ENCODE measurements around the gene IGF2BP3.

IGF2BP3 gene

GRCh38 chr7:23396222-23397015 lies 73.9 kb downstream of the IGF2BP3 start:
- no peak overlapping the region for H3K9ac ChIP-seq (ENCODE audit: low read depth, low read length)
- H3K4me3 ChIP-seq (ENCODE audit: low read depth, low read length) = no peak overlapping the region
- no peaks in the 10 kb centered on the region for H3K27me3 ChIP-seq (ENCODE audit: control insufficient read depth, insufficient read depth, low read length)
- H3K27ac ChIP-seq (ENCODE audit: low read depth, low read length) = no peak overlapping the region
- no peaks in the 10 kb centered on the region for H3K4me1 ChIP-seq (ENCODE audit: control insufficient read depth, insufficient read depth, low read length)
- H3K36me3 ChIP-seq (ENCODE audit: control insufficient read depth, insufficient read depth, low read length) = peaks cover 76% of the 10 kb centered on the region
- H3K9me3 ChIP-seq (ENCODE audit: control insufficient read depth, insufficient read depth, low read length) = no peaks in the 10 kb centered on the region

- no peak overlapping the region for H3K9ac ChIP-seq (ENCODE audit: low read depth, low read length)
These were observed 75.7 kb downstream of the IGF2BP3 start for GRCh38 chr7:23394488-23395171.

GRCh38 chr7:23393636-23394035 lies 76.7 kb downstream of the IGF2BP3 start:
- H3K27me3 ChIP-seq (ENCODE audit: control insufficient read depth, insufficient read depth, low read length) = no peaks in the 10 kb centered on the region
- peaks cover 77% of the 10 kb centered on the region for H3K36me3 ChIP-seq (ENCODE audit: control insufficient read depth, insufficient read depth, low read length)
- H3K4me3 ChIP-seq (ENCODE audit: low read depth, low read length) = no peak overlapping the region
- no peaks in the 10 kb centered on the region for H3K4me1 ChIP-seq (ENCODE audit: control insufficient read depth, insufficient read depth, low read length)
- H3K27ac ChIP-seq (ENCODE audit: low read depth, low read length) = no peak overlapping the region
- no peak overlapping the region for H3K9ac ChIP-seq (ENCODE audit: low read depth, low read length)
- H3K9me3 ChIP-seq (ENCODE audit: control insufficient read depth, insufficient read depth, low read length) = no peaks in the 10 kb centered on the region

More at GRCh38 chr7:23394488-23395171, 75.7 kb downstream of the IGF2BP3 start:
- Histone ChIP-seq H3K27ac (ENCODE audit: low read depth, low read length) (no peak overlapping the region), H3K4me3 (ENCODE audit: low read depth, low read length) (no peak overlapping the region), H3K9me3 (ENCODE audit: control insufficient read depth, insufficient read depth, low read length) (no peaks in the 10 kb centered on the region), H3K4me1 (ENCODE audit: control insufficient read depth, insufficient read depth, low read length) (no peaks in the 10 kb centered on the region), H3K27me3 (ENCODE audit: control insufficient read depth, insufficient read depth, low read length) (no peaks in the 10 kb centered on the region), H3K36me3 (ENCODE audit: control insufficient read depth, insufficient read depth, low read length) (peaks cover 72% of the 10 kb centered on the region)

GRCh38 chr7:23389701-23390100 lies 80.6 kb downstream of the IGF2BP3 start:
- Histone ChIP-seq H3K9me3 (ENCODE audit: control insufficient read depth, insufficient read depth, low read length) (no peaks in the 10 kb centered on the region), H3K4me1 (ENCODE audit: control insufficient read depth, insufficient read depth, low read length) (no peaks in the 10 kb centered on the region), H3K27ac (ENCODE audit: low read depth, low read length) (no peak overlapping the region), H3K27me3 (ENCODE audit: control insufficient read depth, insufficient read depth, low read length) (no peaks in the 10 kb centered on the region), H3K4me3 (ENCODE audit: low read depth, low read length) (no peak overlapping the region), H3K36me3 (ENCODE audit: control insufficient read depth, insufficient read depth, low read length) (peaks cover 80% of the 10 kb centered on the region), H3K9ac (ENCODE audit: low read depth, low read length) (no peak overlapping the region)

GRCh38 chr7:23387583-23387982 lies 82.7 kb downstream of the IGF2BP3 start:
- Histone ChIP-seq H3K4me1 (ENCODE audit: control insufficient read depth, insufficient read depth, low read length) (no peaks in the 10 kb centered on the region), H3K27ac (ENCODE audit: low read depth, low read length) (no peak overlapping the region), H3K36me3 (ENCODE audit: control insufficient read depth, insufficient read depth, low read length) (peaks cover 76% of the 10 kb centered on the region), H3K4me3 (ENCODE audit: low read depth, low read length) (no peak overlapping the region), H3K9me3 (ENCODE audit: control insufficient read depth, insufficient read depth, low read length) (no peaks in the 10 kb centered on the region), H3K27me3 (ENCODE audit: control insufficient read depth, insufficient read depth, low read length) (no peaks in the 10 kb centered on the region), H3K9ac (ENCODE audit: low read depth, low read length) (no peak overlapping the region)

- no peaks in the 10 kb centered on the region for H3K4me1 ChIP-seq (ENCODE audit: control insufficient read depth, insufficient read depth, low read length)
- peaks cover 70% of the 10 kb centered on the region for H3K36me3 ChIP-seq (ENCODE audit: control insufficient read depth, insufficient read depth, low read length)
- H3K9me3 ChIP-seq (ENCODE audit: control insufficient read depth, insufficient read depth, low read length) = no peaks in the 10 kb centered on the region
- H3K4me3 ChIP-seq (ENCODE audit: low read depth, low read length) = no peak overlapping the region
- no peaks in the 10 kb centered on the region for H3K27me3 ChIP-seq (ENCODE audit: control insufficient read depth, insufficient read depth, low read length)
- no peak overlapping the region for H3K27ac ChIP-seq (ENCODE audit: low read depth, low read length)
- no peak overlapping the region for H3K9ac ChIP-seq (ENCODE audit: low read depth, low read length)
These were observed 85.2 kb downstream of the IGF2BP3 start for GRCh38 chr7:23385140-23385539.

- Histone ChIP-seq H3K27me3 (ENCODE audit: control insufficient read depth, insufficient read depth, low read length) (no peaks in the 10 kb centered on the region), H3K9me3 (ENCODE audit: control insufficient read depth, insufficient read depth, low read length) (no peaks in the 10 kb centered on the region), H3K4me1 (ENCODE audit: control insufficient read depth, insufficient read depth, low read length) (no peaks in the 10 kb centered on the region), H3K9ac (ENCODE audit: low read depth, low read length) (no peak overlapping the region), H3K36me3 (ENCODE audit: control insufficient read depth, insufficient read depth, low read length) (peaks cover 64% of the 10 kb centered on the region), H3K27ac (ENCODE audit: low read depth, low read length) (no peak overlapping the region), H3K4me3 (ENCODE audit: low read depth, low read length) (no peak overlapping the region)
These were observed 87.1 kb downstream of the IGF2BP3 start for GRCh38 chr7:23383225-23383624.

GRCh38 chr7:23380961-23381360 lies 89.3 kb downstream of the IGF2BP3 start:
- no peak overlapping the region for H3K4me3 ChIP-seq (ENCODE audit: low read depth, low read length)
- peaks cover 49% of the 10 kb centered on the region for H3K36me3 ChIP-seq (ENCODE audit: control insufficient read depth, insufficient read depth, low read length)
- no peak overlapping the region for H3K27ac ChIP-seq (ENCODE audit: low read depth, low read length)
- H3K9me3 ChIP-seq (ENCODE audit: control insufficient read depth, insufficient read depth, low read length) = no peaks in the 10 kb centered on the region
- H3K27me3 ChIP-seq (ENCODE audit: control insufficient read depth, insufficient read depth, low read length) = no peaks in the 10 kb centered on the region
- 0 out of 2 replicates have a peak, but pooled peaks cover 4% of the 10 kb centered on the region for H3K4me1 ChIP-seq (ENCODE audit: control insufficient read depth, insufficient read depth, low read length)
- no peak overlapping the region for H3K9ac ChIP-seq (ENCODE audit: low read depth, low read length)

GRCh38 chr7:23380556-23380955 lies 89.7 kb downstream of the IGF2BP3 start:
- Histone ChIP-seq H3K4me1 (ENCODE audit: control insufficient read depth, insufficient read depth, low read length) (0 out of 2 replicates have a peak, but pooled peaks cover 4% of the 10 kb centered on the region), H3K27ac (ENCODE audit: low read depth, low read length) (no peak overlapping the region), H3K27me3 (ENCODE audit: control insufficient read depth, insufficient read depth, low read length) (no peaks in the 10 kb centered on the region), H3K4me3 (ENCODE audit: low read depth, low read length) (no peak overlapping the region), H3K9ac (ENCODE audit: low read depth, low read length) (no peak overlapping the region), H3K36me3 (ENCODE audit: control insufficient read depth, insufficient read depth, low read length) (peaks cover 49% of the 10 kb centered on the region), H3K9me3 (ENCODE audit: control insufficient read depth, insufficient read depth, low read length) (no peaks in the 10 kb centered on the region)

- H3K27ac ChIP-seq (ENCODE audit: low read depth, low read length) = no peak overlapping the region
- no peak overlapping the region for H3K4me3 ChIP-seq (ENCODE audit: low read depth, low read length)
- H3K36me3 ChIP-seq (ENCODE audit: control insufficient read depth, insufficient read depth, low read length) = peaks cover 47% of the 10 kb centered on the region
- no peak overlapping the region for H3K9ac ChIP-seq (ENCODE audit: low read depth, low read length)
- H3K9me3 ChIP-seq (ENCODE audit: control insufficient read depth, insufficient read depth, low read length) = no peaks in the 10 kb centered on the region
- no peaks in the 10 kb centered on the region for H3K27me3 ChIP-seq (ENCODE audit: control insufficient read depth, insufficient read depth, low read length)
- 0 out of 2 replicates have a peak, but pooled peaks cover 4% of the 10 kb centered on the region for H3K4me1 ChIP-seq (ENCODE audit: control insufficient read depth, insufficient read depth, low read length)
These were observed 91.3 kb downstream of the IGF2BP3 start for GRCh38 chr7:23378996-23379395.

GRCh38 chr7:23377134-23377533 lies 93.2 kb downstream of the IGF2BP3 start:
- H3K27me3 ChIP-seq (ENCODE audit: control insufficient read depth, insufficient read depth, low read length) = no peaks in the 10 kb centered on the region
- H3K9me3 ChIP-seq (ENCODE audit: control insufficient read depth, insufficient read depth, low read length) = no peaks in the 10 kb centered on the region
- no peak overlapping the region for H3K27ac ChIP-seq (ENCODE audit: low read depth, low read length)
- 0 out of 2 replicates have a peak, but pooled peaks cover 4% of the 10 kb centered on the region for H3K4me1 ChIP-seq (ENCODE audit: control insufficient read depth, insufficient read depth, low read length)
- no peak overlapping the region for H3K4me3 ChIP-seq (ENCODE audit: low read depth, low read length)
- peaks cover 38% of the 10 kb centered on the region for H3K36me3 ChIP-seq (ENCODE audit: control insufficient read depth, insufficient read depth, low read length)
- no peak overlapping the region for H3K9ac ChIP-seq (ENCODE audit: low read depth, low read length)

All from HUES48 (cell line).